Esophagus muscularis mucosa (tissue), 3 donors: ENCODE measurements around the gene CUBN.

ENCODE experiments used
- POLR2A ChIP-seq: fragments of 450-650 bp; IDR thresholded peaks from one replicate; pipeline ENCODE4 v1.6.1; 2017; ENCODE audit warnings: antibody characterized with exemption, moderate library complexity, mild to moderate bottlenecking, low read depth
- POLR2AphosphoS5 ChIP-seq, 2 donors: sonication (generic); formaldehyde crosslinking; IDR thresholded peaks; one replicate each; pipeline ENCODE4 v1.6.1; 2017; ENCODE audit warnings: antibody characterized with exemption in 2 of 2
- TF ChIP-seq, protein P1 (sequence below), 3 experiments: fragments of 200-600 bp in 2 of 3; fragments of 450-650 bp in 1 of 3; sonication (generic) in 2 of 3; IDR thresholded peaks; one replicate each; pipeline ENCODE4 v1.5.1; 2017 to 2019; ENCODE audit warnings: antibody characterized with exemption in 3 of 3, mild to moderate bottlenecking in 2 of 3, moderate library complexity in 1 of 3

- no peak for TF ChIP-seq POLR2AphosphoS5 (IDR thresholded peaks at IDR 0.05)
- TF ChIP-seq, protein P1, sequence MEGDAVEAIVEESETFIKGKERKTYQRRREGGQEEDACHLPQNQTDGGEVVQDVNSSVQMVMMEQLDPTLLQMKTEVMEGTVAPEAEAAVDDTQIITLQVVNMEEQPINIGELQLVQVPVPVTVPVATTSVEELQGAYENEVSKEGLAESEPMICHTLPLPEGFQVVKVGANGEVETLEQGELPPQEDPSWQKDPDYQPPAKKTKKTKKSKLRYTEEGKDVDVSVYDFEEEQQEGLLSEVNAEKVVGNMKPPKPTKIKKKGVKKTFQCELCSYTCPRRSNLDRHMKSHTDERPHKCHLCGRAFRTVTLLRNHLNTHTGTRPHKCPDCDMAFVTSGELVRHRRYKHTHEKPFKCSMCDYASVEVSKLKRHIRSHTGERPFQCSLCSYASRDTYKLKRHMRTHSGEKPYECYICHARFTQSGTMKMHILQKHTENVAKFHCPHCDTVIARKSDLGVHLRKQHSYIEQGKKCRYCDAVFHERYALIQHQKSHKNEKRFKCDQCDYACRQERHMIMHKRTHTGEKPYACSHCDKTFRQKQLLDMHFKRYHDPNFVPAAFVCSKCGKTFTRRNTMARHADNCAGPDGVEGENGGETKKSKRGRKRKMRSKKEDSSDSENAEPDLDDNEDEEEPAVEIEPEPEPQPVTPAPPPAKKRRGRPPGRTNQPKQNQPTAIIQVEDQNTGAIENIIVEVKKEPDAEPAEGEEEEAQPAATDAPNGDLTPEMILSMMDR (IDR thresholded peaks at IDR 0.05), result no peak
- no peak for TF ChIP-seq POLR2A
These were observed at the start of gene CUBN for GRCh38 chr10:17129741-17130140.
